ENCODE results near the gene TIE1.

The TIE1 gene

DNA sequence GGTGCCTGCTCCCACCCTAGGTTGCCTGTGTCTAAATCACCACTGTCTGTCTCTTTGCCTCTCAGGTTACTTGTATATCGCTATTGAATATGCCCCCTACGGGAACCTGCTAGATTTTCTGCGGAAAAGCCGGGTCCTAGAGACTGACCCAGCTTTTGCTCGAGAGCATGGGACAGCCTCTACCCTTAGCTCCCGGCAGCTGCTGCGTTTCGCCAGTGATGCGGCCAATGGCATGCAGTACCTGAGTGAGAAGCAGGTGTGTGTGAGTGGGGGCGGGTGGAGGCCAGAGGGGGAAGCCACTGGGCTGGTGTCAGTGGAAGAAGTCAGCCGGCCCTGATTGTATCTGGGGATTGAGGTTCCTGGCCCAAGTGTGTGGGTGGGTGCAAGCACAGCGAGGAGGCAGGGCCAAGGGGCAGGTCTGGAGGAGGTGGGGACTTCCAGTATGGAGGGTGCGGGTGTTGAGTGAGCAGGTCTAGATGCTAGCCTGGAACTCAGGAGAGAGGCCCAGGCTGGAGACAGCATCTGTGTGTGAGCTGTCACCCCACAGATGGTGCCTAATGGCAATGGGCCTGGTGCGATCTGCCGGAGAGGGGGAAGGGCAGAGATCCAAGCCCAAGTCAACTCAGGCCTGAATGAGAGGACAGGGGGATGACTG is 17.2 kb downstream of the TIE1 start:
- H3K9me3 ChIP-seq (ENCODE audit: control insufficient read depth in 2 of 2, low read length in 2 of 2) = no peaks in the 10 kb centered on the region
- H3K4me3 ChIP-seq (ENCODE audit: low read length in 2 of 2) = no peak overlapping the region
- H3K27ac ChIP-seq (ENCODE audit: low read depth in 2 of 2, low read length in 2 of 2) = no peak overlapping the region
- H3K27me3 ChIP-seq (ENCODE audit: control insufficient read depth in 2 of 2, insufficient read depth in 2 of 2, low read length in 2 of 2) = no peaks in the 10 kb centered on the region
- H3K9ac ChIP-seq (ENCODE audit: low read depth in 1 of 2, low read length in 2 of 2) = no peak overlapping the region
- H3K4me1 ChIP-seq (ENCODE audit: control insufficient read depth in 2 of 2, insufficient read depth in 2 of 2, low read length in 2 of 2) = peaks cover 3 to 4% of the 10 kb centered on the region in 2 donors
- H3K36me3 ChIP-seq (ENCODE audit: control insufficient read depth in 2 of 2, insufficient read depth in 2 of 2, low read length in 2 of 2) = no peaks in the 10 kb centered on the region

DNA sequence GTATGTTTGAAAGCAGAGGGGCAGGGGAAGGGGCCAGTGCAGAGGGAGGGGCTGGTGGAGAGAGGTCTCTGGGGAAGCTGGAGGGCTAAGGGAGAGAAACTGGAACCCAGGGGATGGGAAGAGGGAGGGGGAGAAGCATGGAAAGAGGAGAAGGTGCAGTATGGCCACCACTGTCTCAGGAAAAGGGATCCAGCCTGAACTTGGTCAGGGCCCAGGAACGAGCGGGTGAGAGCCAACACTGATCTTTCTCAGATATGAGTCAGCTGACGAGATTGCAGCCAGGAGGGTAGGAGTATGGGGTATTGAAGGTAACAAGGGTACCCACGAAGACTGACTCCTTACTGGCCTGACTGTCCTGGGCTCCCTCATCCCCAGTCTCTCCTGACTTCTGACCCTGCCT is 18.0 kb downstream of the TIE1 start:
- H3K4me3 ChIP-seq (ENCODE audit: low read length in 2 of 2) = no peak overlapping the region
- H3K36me3 ChIP-seq (ENCODE audit: control insufficient read depth in 2 of 2, insufficient read depth in 2 of 2, low read length in 2 of 2) = no peaks in the 10 kb centered on the region
- H3K9me3 ChIP-seq (ENCODE audit: control insufficient read depth in 2 of 2, low read length in 2 of 2) = no peaks in the 10 kb centered on the region
- H3K4me1 ChIP-seq (ENCODE audit: control insufficient read depth in 2 of 2, insufficient read depth in 2 of 2, low read length in 2 of 2) = no peaks in the 10 kb centered on the region
- H3K27me3 ChIP-seq (ENCODE audit: control insufficient read depth in 2 of 2, insufficient read depth in 2 of 2, low read length in 2 of 2) = no peaks in the 10 kb centered on the region
- H3K27ac ChIP-seq (ENCODE audit: low read depth in 2 of 2, low read length in 2 of 2) = no peak overlapping the region
- no peak overlapping the region for H3K9ac ChIP-seq (ENCODE audit: low read depth in 1 of 2, low read length in 2 of 2)

DNA sequence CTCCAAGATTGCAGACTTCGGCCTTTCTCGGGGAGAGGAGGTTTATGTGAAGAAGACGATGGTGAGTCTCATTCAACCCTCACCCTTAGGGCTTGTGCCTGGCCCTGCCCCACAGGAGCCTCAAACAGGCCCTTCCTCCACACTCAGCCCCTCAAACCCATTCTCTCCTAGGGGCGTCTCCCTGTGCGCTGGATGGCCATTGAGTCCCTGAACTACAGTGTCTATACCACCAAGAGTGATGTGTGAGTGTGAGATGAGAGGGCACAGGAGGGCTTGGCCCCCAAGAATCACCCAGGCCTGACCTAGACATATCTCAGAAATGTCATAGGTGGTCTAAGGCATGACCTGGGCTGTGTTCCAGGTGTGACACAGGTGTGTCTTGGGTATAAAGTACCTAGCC is 18.5 kb downstream of the TIE1 start:
- H3K9me3 ChIP-seq (ENCODE audit: control insufficient read depth in 2 of 2, low read length in 2 of 2) = no peaks in the 10 kb centered on the region
- H3K36me3 ChIP-seq (ENCODE audit: control insufficient read depth in 2 of 2, insufficient read depth in 2 of 2, low read length in 2 of 2) = no peaks in the 10 kb centered on the region
- H3K27me3 ChIP-seq (ENCODE audit: control insufficient read depth in 2 of 2, insufficient read depth in 2 of 2, low read length in 2 of 2) = no peaks in the 10 kb centered on the region
- H3K27ac ChIP-seq (ENCODE audit: low read depth in 2 of 2, low read length in 2 of 2) = no peak overlapping the region
- H3K4me1 ChIP-seq (ENCODE audit: control insufficient read depth in 2 of 2, insufficient read depth in 2 of 2, low read length in 2 of 2) = no peaks in the 10 kb centered on the region
- H3K4me3 ChIP-seq (ENCODE audit: low read length in 2 of 2) = no peak overlapping the region
- no peak overlapping the region for H3K9ac ChIP-seq (ENCODE audit: low read depth in 1 of 2, low read length in 2 of 2)

- H3K27ac ChIP-seq (ENCODE audit: low read depth in 2 of 2, low read length in 2 of 2) = no peak overlapping the region
- H3K36me3 ChIP-seq (ENCODE audit: control insufficient read depth in 2 of 2, insufficient read depth in 2 of 2, low read length in 2 of 2) = no peaks in the 10 kb centered on the region
- no peak overlapping the region for H3K9ac ChIP-seq (ENCODE audit: low read depth in 1 of 2, low read length in 2 of 2)
- H3K4me1 ChIP-seq (ENCODE audit: control insufficient read depth in 2 of 2, insufficient read depth in 2 of 2, low read length in 2 of 2) = no peaks in the 10 kb centered on the region
- no peaks in the 10 kb centered on the region for H3K9me3 ChIP-seq (ENCODE audit: control insufficient read depth in 2 of 2, low read length in 2 of 2)
- H3K27me3 ChIP-seq (ENCODE audit: control insufficient read depth in 2 of 2, insufficient read depth in 2 of 2, low read length in 2 of 2) = no peaks in the 10 kb centered on the region
- no peak overlapping the region for H3K4me3 ChIP-seq (ENCODE audit: low read length in 2 of 2)
Observed at GRCh38 chr1:43319766-43320165, 19.0 kb downstream of the TIE1 start.

DNA sequence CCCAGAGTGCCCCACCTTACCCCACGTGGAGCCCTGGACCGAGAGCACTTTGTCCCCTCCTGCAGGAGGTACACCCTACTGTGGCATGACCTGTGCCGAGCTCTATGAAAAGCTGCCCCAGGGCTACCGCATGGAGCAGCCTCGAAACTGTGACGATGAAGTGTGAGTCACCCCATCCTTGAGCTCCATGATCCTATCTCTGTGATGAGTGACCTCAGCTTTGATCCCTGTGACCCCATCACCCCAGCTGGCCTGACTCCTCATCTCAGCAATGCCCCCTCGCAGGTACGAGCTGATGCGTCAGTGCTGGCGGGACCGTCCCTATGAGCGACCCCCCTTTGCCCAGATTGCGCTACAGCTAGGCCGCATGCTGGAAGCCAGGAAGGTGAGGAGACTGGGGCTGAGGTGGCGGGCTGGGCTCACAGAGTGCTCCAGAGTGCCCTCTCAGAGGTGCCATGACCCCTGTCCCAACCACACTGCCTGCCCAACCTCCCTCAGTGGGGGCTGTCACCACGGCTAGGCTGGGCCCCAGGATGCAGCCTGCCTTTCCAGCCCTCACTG is 20.6 kb downstream of the TIE1 start:
- Histone ChIP-seq H3K9ac (ENCODE audit: low read depth in 1 of 2, low read length in 2 of 2) (no peak overlapping the region), H3K4me1 (ENCODE audit: control insufficient read depth in 2 of 2, insufficient read depth in 2 of 2, low read length in 2 of 2) (no peaks in the 10 kb centered on the region), H3K4me3 (ENCODE audit: low read length in 2 of 2) (no peak overlapping the region), H3K36me3 (ENCODE audit: control insufficient read depth in 2 of 2, insufficient read depth in 2 of 2, low read length in 2 of 2) (no peaks in the 10 kb centered on the region), H3K27me3 (ENCODE audit: control insufficient read depth in 2 of 2, insufficient read depth in 2 of 2, low read length in 2 of 2) (no peaks in the 10 kb centered on the region), H3K9me3 (ENCODE audit: control insufficient read depth in 2 of 2, low read length in 2 of 2) (no peaks in the 10 kb centered on the region), H3K27ac (ENCODE audit: low read depth in 2 of 2, low read length in 2 of 2) (no peak overlapping the region)

- Histone ChIP-seq H3K36me3 (ENCODE audit: control insufficient read depth in 2 of 2, insufficient read depth in 2 of 2, low read length in 2 of 2) (no peaks in the 10 kb centered on the region), H3K27ac (ENCODE audit: low read depth in 2 of 2, low read length in 2 of 2) (no peak overlapping the region), H3K9me3 (ENCODE audit: control insufficient read depth in 2 of 2, low read length in 2 of 2) (no peaks in the 10 kb centered on the region), H3K27me3 (ENCODE audit: control insufficient read depth in 2 of 2, insufficient read depth in 2 of 2, low read length in 2 of 2) (no peaks in the 10 kb centered on the region), H3K4me3 (ENCODE audit: low read length in 2 of 2) (no peak overlapping the region), H3K4me1 (ENCODE audit: control insufficient read depth in 2 of 2, insufficient read depth in 2 of 2, low read length in 2 of 2) (no peaks in the 10 kb centered on the region), H3K9ac (ENCODE audit: low read depth in 1 of 2, low read length in 2 of 2) (no peak overlapping the region)
Observed at GRCh38 chr1:43322506-43322905, 21.7 kb downstream of the TIE1 start.

- no peak overlapping the region for H3K27ac ChIP-seq (ENCODE audit: low read depth in 2 of 2, low read length in 2 of 2)
- no peaks in the 10 kb centered on the region for H3K27me3 ChIP-seq (ENCODE audit: control insufficient read depth in 2 of 2, insufficient read depth in 2 of 2, low read length in 2 of 2)
- no peaks in the 10 kb centered on the region for H3K9me3 ChIP-seq (ENCODE audit: control insufficient read depth in 2 of 2, low read length in 2 of 2)
- peaks cover under 1% of the 10 kb centered on the region in 2 donors for H3K4me1 ChIP-seq (ENCODE audit: control insufficient read depth in 2 of 2, insufficient read depth in 2 of 2, low read length in 2 of 2)
- no peak overlapping the region for H3K9ac ChIP-seq (ENCODE audit: low read depth in 1 of 2, low read length in 2 of 2)
- no peaks in the 10 kb centered on the region for H3K36me3 ChIP-seq (ENCODE audit: control insufficient read depth in 2 of 2, insufficient read depth in 2 of 2, low read length in 2 of 2)
- no peak overlapping the region for H3K4me3 ChIP-seq (ENCODE audit: low read length in 2 of 2)
Observed at GRCh38 chr1:43324810-43325209, 24.0 kb downstream of the TIE1 start.

- no peak overlapping the region for H3K27ac ChIP-seq (ENCODE audit: low read depth in 2 of 2, low read length in 2 of 2)
- no peak overlapping the region for H3K4me3 ChIP-seq (ENCODE audit: low read length in 2 of 2)
- H3K4me1 ChIP-seq (ENCODE audit: control insufficient read depth in 2 of 2, insufficient read depth in 2 of 2, low read length in 2 of 2) = peaks cover 3 to 6% of the 10 kb centered on the region in 2 donors
- H3K36me3 ChIP-seq (ENCODE audit: control insufficient read depth in 2 of 2, insufficient read depth in 2 of 2, low read length in 2 of 2) = no peaks in the 10 kb centered on the region
- no peaks in the 10 kb centered on the region for H3K27me3 ChIP-seq (ENCODE audit: control insufficient read depth in 2 of 2, insufficient read depth in 2 of 2, low read length in 2 of 2)
- no peak overlapping the region for H3K9ac ChIP-seq (ENCODE audit: low read depth in 1 of 2, low read length in 2 of 2)
- no peaks in the 10 kb centered on the region for H3K9me3 ChIP-seq (ENCODE audit: control insufficient read depth in 2 of 2, low read length in 2 of 2)
Observed at GRCh38 chr1:43325381-43325780, 24.6 kb downstream of the TIE1 start.

DNA sequence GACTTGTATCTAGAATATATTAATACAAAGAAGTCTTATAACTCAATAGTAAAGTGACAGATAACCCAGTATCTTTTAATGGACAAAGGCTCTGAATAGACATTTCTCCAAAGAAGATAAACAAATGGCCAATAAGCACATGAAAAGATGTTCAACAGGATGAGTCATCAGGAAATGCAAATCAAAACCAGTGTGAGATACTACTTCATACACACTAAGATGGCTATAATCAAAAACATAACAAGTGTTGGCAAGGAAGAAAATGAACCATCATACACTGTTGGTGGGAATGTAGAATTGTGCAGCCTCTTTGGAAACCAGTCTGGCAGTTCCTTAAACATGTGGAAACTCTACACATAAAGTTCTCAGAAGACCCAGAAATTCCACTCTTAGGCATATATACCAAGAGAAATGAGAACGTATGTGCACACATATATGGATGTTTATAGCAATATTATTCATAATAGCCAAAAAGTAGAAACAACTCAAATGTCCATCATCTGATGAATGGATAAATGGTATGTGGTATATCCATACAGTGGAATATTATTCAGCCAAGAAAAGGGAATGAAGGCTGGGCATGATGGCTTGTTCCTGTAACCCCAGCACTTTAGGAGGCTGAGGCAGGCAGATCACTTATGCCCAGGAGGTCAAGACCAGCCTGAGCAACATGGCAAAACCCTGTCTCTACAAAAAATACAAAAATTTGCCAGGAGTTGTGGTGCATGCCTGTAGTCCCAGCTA is 26.9 kb downstream of the TIE1 start:
- no peaks in the 10 kb centered on the region for H3K36me3 ChIP-seq (ENCODE audit: control insufficient read depth in 2 of 2, insufficient read depth in 2 of 2, low read length in 2 of 2)
- H3K4me3 ChIP-seq (ENCODE audit: low read length in 2 of 2) = no peak overlapping the region
- H3K9me3 ChIP-seq (ENCODE audit: control insufficient read depth in 2 of 2, low read length in 2 of 2) = no peaks in the 10 kb centered on the region

DNA sequence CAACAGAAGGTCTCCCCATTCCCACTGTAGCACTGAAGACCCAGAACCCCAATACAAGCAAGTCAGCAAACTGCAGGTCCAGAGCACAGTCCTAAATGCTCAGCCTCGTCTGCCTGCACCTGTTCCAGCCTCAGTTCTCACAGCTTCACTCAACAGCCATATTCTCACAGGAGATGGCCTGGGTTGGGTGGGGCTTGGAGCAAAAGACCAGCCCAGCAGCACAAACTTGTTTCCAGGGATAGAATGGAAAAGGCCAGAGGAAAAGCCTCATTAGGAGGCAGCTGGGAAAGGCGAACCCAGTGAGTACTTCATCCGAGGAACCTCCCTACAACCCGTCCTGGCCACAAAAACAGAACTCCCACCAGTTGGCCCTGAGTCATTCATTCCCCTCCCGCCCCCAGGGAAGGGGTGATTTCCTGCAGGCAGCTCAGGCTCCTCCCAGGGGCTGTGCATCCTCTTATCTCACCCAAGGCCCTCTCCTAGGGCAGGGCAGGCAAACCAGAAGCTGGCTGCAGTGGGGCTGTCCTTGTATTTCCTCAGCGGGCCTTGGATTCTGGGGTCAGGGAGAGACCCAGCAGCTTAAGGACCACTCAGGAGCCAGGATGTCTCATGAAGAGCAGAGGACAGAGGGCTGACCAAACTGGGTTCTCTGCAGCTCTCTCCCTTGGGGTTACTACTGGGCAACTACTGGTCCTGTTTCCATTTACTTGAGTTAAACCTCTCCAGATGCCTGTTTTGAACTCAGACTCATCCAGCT is 29.4 kb downstream of the TIE1 start:
- Histone ChIP-seq H3K4me1 (ENCODE audit: control insufficient read depth in 2 of 2, insufficient read depth in 2 of 2, low read length in 2 of 2) (peaks cover 3 to 7% of the 10 kb centered on the region in 2 donors), H3K27me3 (ENCODE audit: control insufficient read depth in 2 of 2, insufficient read depth in 2 of 2, low read length in 2 of 2) (no peaks in the 10 kb centered on the region), H3K36me3 (ENCODE audit: control insufficient read depth in 2 of 2, insufficient read depth in 2 of 2, low read length in 2 of 2) (no peaks in the 10 kb centered on the region), H3K9me3 (ENCODE audit: control insufficient read depth in 2 of 2, low read length in 2 of 2) (no peaks in the 10 kb centered on the region), H3K4me3 (ENCODE audit: low read length in 2 of 2) (no peak overlapping the region), H3K27ac (ENCODE audit: low read depth in 2 of 2, low read length in 2 of 2) (no peak overlapping the region), H3K9ac (ENCODE audit: low read depth in 1 of 2, low read length in 2 of 2) (no peak overlapping the region)

More for the DNA sequence above, 26.9 kb downstream of the TIE1 start:
- H3K4me1 ChIP-seq (ENCODE audit: control insufficient read depth in 2 of 2, insufficient read depth in 2 of 2, low read length in 2 of 2) = peaks cover 3 to 7% of the 10 kb centered on the region in 2 donors
- H3K9ac ChIP-seq (ENCODE audit: low read depth in 1 of 2, low read length in 2 of 2) = no peak overlapping the region
- H3K27me3 ChIP-seq (ENCODE audit: control insufficient read depth in 2 of 2, insufficient read depth in 2 of 2, low read length in 2 of 2) = no peaks in the 10 kb centered on the region
- no peak overlapping the region for H3K27ac ChIP-seq (ENCODE audit: low read depth in 2 of 2, low read length in 2 of 2)

Data from mucosa of rectum (tissue), 2 donors.